Endothelial cell of umbilical vein (primary cell): ENCODE results near the gene SDCCAG8.

Experiments used
- MAX ChIP-seq: IDR thresholded peaks from 2 replicates; pipeline ENCODE4 v1.6.1; 2011; ENCODE audit not compliant: insufficient read depth, insufficient read length
- MYC ChIP-seq: IDR thresholded peaks from one replicate; pipeline ENCODE4 v1.6.1; 2011; ENCODE audit warnings: mild to moderate bottlenecking, low read depth, low read length

- no peak for TF ChIP-seq MAX
- TF ChIP-seq MYC: no peak
These were observed 98.8 kb downstream of the SDCCAG8 start for GRCh38 chr1:243354511-243355153.
